ENCODE data around the gene DDX24.

DDX24 gene

GRCh38 chr14:94050231-94050880 lies 30.6 kb downstream of the DDX24 start:
- TF ChIP-seq, protein P1, sequence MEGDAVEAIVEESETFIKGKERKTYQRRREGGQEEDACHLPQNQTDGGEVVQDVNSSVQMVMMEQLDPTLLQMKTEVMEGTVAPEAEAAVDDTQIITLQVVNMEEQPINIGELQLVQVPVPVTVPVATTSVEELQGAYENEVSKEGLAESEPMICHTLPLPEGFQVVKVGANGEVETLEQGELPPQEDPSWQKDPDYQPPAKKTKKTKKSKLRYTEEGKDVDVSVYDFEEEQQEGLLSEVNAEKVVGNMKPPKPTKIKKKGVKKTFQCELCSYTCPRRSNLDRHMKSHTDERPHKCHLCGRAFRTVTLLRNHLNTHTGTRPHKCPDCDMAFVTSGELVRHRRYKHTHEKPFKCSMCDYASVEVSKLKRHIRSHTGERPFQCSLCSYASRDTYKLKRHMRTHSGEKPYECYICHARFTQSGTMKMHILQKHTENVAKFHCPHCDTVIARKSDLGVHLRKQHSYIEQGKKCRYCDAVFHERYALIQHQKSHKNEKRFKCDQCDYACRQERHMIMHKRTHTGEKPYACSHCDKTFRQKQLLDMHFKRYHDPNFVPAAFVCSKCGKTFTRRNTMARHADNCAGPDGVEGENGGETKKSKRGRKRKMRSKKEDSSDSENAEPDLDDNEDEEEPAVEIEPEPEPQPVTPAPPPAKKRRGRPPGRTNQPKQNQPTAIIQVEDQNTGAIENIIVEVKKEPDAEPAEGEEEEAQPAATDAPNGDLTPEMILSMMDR (IDR thresholded peaks at IDR 0.05; ENCODE audit: insufficient read depth, low read depth, low read length, missing control alignments): no peak
- no peak for DNase-seq (ENCODE audit: low read depth)
- H3K4me3 ChIP-seq (ENCODE audit: low read depth, low read length): no peak overlapping the region

DNA sequence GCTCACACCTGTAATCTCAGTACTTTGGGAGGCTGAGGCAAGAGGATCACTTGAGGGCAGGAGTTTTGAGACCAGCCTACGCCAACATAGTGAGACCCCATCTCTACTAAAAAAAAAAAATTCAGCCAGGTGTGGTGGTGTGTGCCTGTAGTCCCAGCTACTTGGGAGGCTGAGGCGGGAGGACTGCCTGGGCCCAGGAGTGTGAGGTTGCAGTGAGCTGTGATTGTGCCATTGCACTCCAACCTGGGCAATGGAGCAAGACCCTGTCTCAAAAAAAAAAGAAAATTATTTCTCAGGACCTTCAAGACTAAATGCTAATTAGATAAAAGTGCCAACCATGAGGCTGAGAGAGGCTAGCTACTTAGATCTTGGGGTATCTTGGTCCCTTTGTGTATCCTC lies 31.4 kb downstream of the DDX24 start:
- no peak overlapping the region for H3K4me3 ChIP-seq (ENCODE audit: low read depth, low read length)
- TF ChIP-seq, protein P1 (IDR thresholded peaks at IDR 0.05; ENCODE audit: insufficient read depth, low read depth, low read length, missing control alignments): no peak
- no peak for DNase-seq (ENCODE audit: low read depth)

DNA sequence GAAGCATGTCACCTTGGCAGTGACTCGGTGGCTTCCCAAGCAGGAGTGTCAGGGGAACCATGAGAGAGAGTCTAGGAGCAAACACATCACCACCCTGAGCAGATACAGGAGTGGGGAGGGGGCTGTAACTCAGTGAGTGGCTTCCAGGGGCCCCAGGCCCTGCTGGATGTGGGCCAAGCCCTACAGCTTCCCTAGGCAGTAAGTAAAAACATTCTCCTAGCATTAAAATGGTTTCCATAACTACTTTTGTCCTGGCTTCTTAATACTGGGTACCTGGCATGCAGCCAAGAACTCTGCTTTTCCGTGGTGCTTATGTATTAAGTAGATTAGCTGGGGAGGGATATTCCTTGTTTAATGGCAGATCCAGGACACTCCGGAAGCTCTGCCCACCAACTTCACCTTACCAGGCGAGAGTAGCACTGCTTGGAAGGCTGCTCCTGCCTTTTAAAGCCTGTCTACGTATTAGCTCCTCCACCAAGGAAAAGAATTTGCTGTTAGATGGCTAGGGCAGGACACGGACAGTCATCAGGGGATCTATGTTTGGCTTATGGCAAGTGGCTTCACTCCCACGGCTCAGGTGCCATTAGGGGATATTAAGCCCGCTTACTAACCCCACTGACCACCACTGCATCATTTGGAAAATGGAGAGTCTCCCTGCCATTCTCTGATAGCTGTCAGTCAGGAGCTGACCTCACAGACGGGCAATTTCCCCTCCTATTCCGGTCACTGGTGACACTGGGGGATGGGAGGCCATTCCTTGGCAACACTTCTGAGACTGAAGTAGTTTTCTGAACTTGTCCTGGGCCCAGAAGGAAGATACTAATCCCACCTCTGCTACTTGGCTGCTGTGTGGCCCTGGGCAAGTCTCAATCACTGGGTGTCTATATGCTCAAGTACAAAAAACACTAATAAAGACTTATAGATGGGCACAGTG lies 32.0 kb downstream of the DDX24 start:
- DNase-seq (ENCODE audit: low read depth): no peak

GRCh38 chr14:94047581-94047980 lies 33.4 kb downstream of the DDX24 start:
- TF ChIP-seq, protein P1 (IDR thresholded peaks at IDR 0.05; ENCODE audit: insufficient read depth, low read depth, low read length, missing control alignments): no peak
- no peak for DNase-seq (ENCODE audit: low read depth)

More for the DNA sequence above, 32.0 kb downstream of the DDX24 start:
- TF ChIP-seq, protein P1 (IDR thresholded peaks at IDR 0.05; ENCODE audit: insufficient read depth, low read depth, low read length, missing control alignments): no peak
- no peak overlapping the region for H3K4me3 ChIP-seq (ENCODE audit: low read depth, low read length)

GRCh38 chr14:94046696-94047250 lies 34.2 kb downstream of the DDX24 start:
- TF ChIP-seq, protein P1 (IDR thresholded peaks at IDR 0.05; ENCODE audit: insufficient read depth, low read depth, low read length, missing control alignments): no peak
- H3K4me3 ChIP-seq (ENCODE audit: low read depth, low read length): no peak overlapping the region
- DNase-seq (ENCODE audit: low read depth): no peak

More at GRCh38 chr14:94047581-94047980, 33.4 kb downstream of the DDX24 start:
- H3K4me3 ChIP-seq (ENCODE audit: low read depth, low read length): no peak overlapping the region

DNA sequence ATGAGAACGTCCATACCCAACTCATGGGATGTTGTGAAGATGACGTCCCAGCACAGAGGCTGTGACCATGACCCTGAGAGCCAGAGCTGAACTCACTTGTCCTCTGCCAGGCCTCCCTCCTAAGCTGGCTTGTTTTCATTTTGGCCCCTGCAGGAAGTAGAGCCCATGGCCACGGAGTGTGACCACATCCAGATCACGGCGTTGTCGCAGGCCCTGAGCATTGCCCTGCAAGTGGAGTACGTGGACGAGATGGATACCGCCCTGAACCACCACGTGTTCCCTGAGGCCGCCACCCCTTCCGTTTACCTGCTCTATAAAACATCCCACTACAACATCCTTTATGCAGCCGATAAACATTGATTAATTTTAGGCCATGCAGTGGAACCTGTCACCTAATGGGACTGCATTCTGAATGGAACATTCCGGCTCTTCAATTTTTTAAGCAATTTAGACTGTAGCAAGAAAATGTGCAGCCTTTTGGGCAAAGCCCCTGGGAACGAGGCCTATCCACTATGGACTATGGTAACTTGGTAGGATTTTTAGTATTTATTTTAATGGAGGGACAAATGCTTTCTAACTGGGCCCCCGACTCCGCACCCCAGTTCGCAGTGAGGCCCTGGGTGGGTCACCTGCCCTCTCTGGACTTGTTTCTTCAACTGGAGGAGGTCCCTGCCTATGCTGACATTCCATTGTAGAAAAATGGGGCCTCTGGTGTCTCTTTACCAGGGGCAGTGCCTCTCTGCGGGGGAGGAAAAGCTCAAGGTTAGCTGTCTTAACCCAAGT lies 35.2 kb downstream of the DDX24 start:
- TF ChIP-seq, protein P1 (IDR thresholded peaks at IDR 0.05; ENCODE audit: insufficient read depth, low read depth, low read length, missing control alignments): no peak
- H3K4me3 ChIP-seq (ENCODE audit: low read depth, low read length): no peak overlapping the region
- DNase-seq (ENCODE audit: low read depth): no peak

Measured in GM12865 (cell line).